Measurements from ENCODE around the gene CERS6. TPM values are rescaled to one million over a fixed set of nuclear protein-coding genes. Genes with fewer than 3 reads are reported as not detected.

Gene CERS6
- polyA plus RNA-seq, 3 donors, result 7.6 to 17.7 (median 15.6) TPM

DNA sequence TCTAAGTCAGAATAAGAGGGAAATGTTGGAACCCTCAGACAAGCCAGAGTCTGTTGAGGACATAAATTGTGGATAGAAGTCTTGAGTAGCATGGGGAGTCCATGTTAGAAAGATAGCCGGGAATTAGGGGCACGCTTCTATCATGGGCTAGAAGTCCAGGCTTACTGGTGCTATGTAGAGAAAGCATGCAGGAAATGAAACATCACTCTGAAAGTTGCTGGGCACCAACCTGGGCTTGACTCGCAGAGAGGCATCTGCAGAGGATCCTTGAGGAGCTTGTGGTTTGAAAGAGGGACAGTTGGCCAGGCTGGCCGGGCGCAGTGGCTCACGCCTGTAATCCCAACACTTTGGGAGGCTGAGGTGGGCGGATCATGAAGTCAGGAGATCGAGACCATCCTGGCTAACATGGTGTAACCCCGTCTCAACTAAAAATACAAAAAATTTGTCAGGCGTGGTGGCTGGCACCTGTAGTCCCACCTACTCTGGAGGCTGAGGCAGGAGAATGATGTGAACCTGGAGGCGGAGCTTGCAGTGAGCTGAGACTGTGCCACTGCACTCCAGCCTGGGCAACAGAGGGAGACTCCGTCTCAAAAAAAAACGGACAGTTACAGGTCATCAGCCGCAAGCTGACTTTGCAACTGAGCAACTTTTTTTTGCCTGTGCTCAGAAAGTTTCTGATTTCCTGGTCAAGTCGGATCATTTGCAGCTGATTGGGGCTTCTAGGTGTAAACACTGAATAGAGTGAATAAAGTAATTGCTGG lies 24.9 kb downstream of the CERS6 start:
- Histone ChIP-seq H3K27ac (ENCODE audit: low read depth in 1 of 2, low read length in 2 of 2) (no peak overlapping the region), H3K9me3 (replicated peaks in 1 of 2; ENCODE audit: control insufficient read depth in 1 of 2, insufficient read depth in 1 of 2, low read length in 2 of 2) (no peaks in the 10 kb centered on the region), H3K9ac (ENCODE audit: insufficient read depth, low read length, poor library complexity, severe bottlenecking) (no peak overlapping the region), H3K4me2 (replicated peaks; ENCODE audit: extremely low read depth, low read length, poor library complexity, severe bottlenecking) (no peak overlapping the region), H3K4me3 (replicated peaks in 1 of 3; ENCODE audit: low read depth in 2 of 3, low read length in 3 of 3) (no peak overlapping the region), H3K79me2 (ENCODE audit: insufficient read depth, low read length) (peaks cover 100% of the 10 kb centered on the region), H3K36me3 (replicated peaks in 1 of 2; ENCODE audit: control insufficient read depth in 1 of 2, insufficient read depth in 2 of 2, low read length in 2 of 2) (no peaks in the 10 kb centered on the region), H3K4me1 (ENCODE audit: control insufficient read depth in 1 of 2, insufficient read depth in 2 of 2, low read length in 2 of 2) (no peaks in the 10 kb centered on the region), H3K27me3 (ENCODE audit: control insufficient read depth in 2 of 2, insufficient read depth in 2 of 2, low read length in 2 of 2) (no peaks in the 10 kb centered on the region), H2AFZ (ENCODE audit: insufficient read depth, low read depth, low read length, poor library complexity, severe bottlenecking) (no peak overlapping the region), H4K20me1 (ENCODE audit: insufficient read depth, low read length) (peaks cover 90% of the 10 kb centered on the region)
- WGBS (ENCODE audit: insufficient coverage), result 90% methylated on average over 12 of the region's 15 CpGs
- no peak for DNase-seq
- Mint-ChIP-seq H3K4me3 (no peak overlapping the region), H3K27me3 (ENCODE audit: low read depth in 3 of 3) (no peaks in the 10 kb centered on the region), H3K4me1 (peaks cover 41% of the 10 kb centered on the region), H3K9me3 (peaks cover 0 to 2% (median 0%) of the 10 kb centered on the region in 7 donors), H3K36me3 (peaks cover 3 to 6% of the 10 kb centered on the region in 2 donors), H3K27ac (peak overlapping the region in 1 of 7 donors; percentile 31)
- intact Hi-C loops (cut with micrococcal nuclease), result no loop called here
- TF ChIP-seq, protein P1, sequence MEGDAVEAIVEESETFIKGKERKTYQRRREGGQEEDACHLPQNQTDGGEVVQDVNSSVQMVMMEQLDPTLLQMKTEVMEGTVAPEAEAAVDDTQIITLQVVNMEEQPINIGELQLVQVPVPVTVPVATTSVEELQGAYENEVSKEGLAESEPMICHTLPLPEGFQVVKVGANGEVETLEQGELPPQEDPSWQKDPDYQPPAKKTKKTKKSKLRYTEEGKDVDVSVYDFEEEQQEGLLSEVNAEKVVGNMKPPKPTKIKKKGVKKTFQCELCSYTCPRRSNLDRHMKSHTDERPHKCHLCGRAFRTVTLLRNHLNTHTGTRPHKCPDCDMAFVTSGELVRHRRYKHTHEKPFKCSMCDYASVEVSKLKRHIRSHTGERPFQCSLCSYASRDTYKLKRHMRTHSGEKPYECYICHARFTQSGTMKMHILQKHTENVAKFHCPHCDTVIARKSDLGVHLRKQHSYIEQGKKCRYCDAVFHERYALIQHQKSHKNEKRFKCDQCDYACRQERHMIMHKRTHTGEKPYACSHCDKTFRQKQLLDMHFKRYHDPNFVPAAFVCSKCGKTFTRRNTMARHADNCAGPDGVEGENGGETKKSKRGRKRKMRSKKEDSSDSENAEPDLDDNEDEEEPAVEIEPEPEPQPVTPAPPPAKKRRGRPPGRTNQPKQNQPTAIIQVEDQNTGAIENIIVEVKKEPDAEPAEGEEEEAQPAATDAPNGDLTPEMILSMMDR (IDR thresholded peaks at IDR 0.05), result no peak

DNA sequence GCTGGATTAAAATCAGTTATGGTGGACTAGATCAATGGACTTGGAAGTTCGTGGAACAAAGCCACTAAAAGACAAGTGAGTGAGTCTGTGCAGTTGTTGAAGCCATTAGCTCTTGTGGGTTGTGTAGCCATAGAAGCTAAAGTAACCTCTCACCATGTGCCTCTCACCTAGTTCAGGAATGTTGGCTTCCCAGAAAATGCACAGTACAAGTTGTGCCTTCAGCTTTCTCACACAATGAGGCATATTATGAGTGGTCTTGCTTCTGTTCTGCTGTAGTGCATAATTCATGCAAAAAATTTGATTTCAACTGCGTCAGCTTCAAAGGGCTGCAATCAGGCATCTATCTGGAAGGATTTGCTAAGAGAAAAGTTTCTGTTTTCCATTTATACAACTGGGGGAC lies 26.2 kb downstream of the CERS6 start:
- no peaks in the 10 kb centered on the region for H3K27me3 Mint-ChIP-seq (ENCODE audit: low read depth in 3 of 3)
- peaks cover 2 to 7% of the 10 kb centered on the region in 2 donors for H3K36me3 Mint-ChIP-seq
- H3K4me2 ChIP-seq (replicated peaks; ENCODE audit: extremely low read depth, low read length, poor library complexity, severe bottlenecking), result no peak overlapping the region
- peaks cover 0 to 2% (median 0%) of the 10 kb centered on the region in 7 donors for H3K9me3 Mint-ChIP-seq
- TF ChIP-seq, protein P1 (IDR thresholded peaks at IDR 0.05), result no peak
- H3K4me1 Mint-ChIP-seq, result peaks cover 33% of the 10 kb centered on the region
- H3K4me3 ChIP-seq (replicated peaks in 1 of 3; ENCODE audit: low read depth in 2 of 3, low read length in 3 of 3), result no peak overlapping the region
- no CpG with 5 or more reads among the region's 2 CpGs for WGBS (ENCODE audit: insufficient coverage)
- H2AFZ ChIP-seq (ENCODE audit: insufficient read depth, low read depth, low read length, poor library complexity, severe bottlenecking), result no peak overlapping the region
- no peaks in the 10 kb centered on the region for H3K27me3 ChIP-seq (ENCODE audit: control insufficient read depth in 2 of 2, insufficient read depth in 2 of 2, low read length in 2 of 2)
- no peak overlapping the region for H3K27ac Mint-ChIP-seq
- peaks cover 100% of the 10 kb centered on the region for H3K79me2 ChIP-seq (ENCODE audit: insufficient read depth, low read length)
- H3K27ac ChIP-seq (ENCODE audit: low read depth in 1 of 2, low read length in 2 of 2), result no peak overlapping the region
- no peak overlapping the region for H3K4me3 Mint-ChIP-seq
- no peaks in the 10 kb centered on the region for H3K36me3 ChIP-seq (replicated peaks in 1 of 2; ENCODE audit: control insufficient read depth in 1 of 2, insufficient read depth in 2 of 2, low read length in 2 of 2)
- H3K9me3 ChIP-seq (replicated peaks in 1 of 2; ENCODE audit: control insufficient read depth in 1 of 2, insufficient read depth in 1 of 2, low read length in 2 of 2), result no peaks in the 10 kb centered on the region
- no peaks in the 10 kb centered on the region for H3K4me1 ChIP-seq (ENCODE audit: control insufficient read depth in 1 of 2, insufficient read depth in 2 of 2, low read length in 2 of 2)
- H4K20me1 ChIP-seq (ENCODE audit: insufficient read depth, low read length), result peaks cover 87% of the 10 kb centered on the region
- intact Hi-C loops (cut with micrococcal nuclease), result no loop called here
- no peak overlapping the region for H3K9ac ChIP-seq (ENCODE audit: insufficient read depth, low read length, poor library complexity, severe bottlenecking)
- no peak for DNase-seq
